Stimulated activated memory B cell treated with anti-CD40 and anti-IgM and Interleukin-4, amounts not matched to agents 10 μg/mL and 1 μg/mL and 100 μg/mL, for 72 hours (primary cell): Measurements from ENCODE around the gene SLC29A3.
"Not testable (repeated sequence)": the region's sequence is repeated elsewhere in the genome, so short reads cannot be mapped to it uniquely, and the experiment has no call there.

Experiments
- ATAC-seq: fragments of 150-1000 bp; cut with Tn5 transposase; 2 replicates; pipeline ENCODE4 v1.10.0; 2021
- H3K27ac Mint-ChIP-seq: one replicate; pipeline ENCODE4 v1.8.0; 2022; ENCODE audit warnings: mild to moderate bottlenecking, mixed read lengths
- H3K27me3 Mint-ChIP-seq: one replicate; pipeline ENCODE4 v1.8.0; 2022; ENCODE audit warnings: mixed read lengths
- H3K36me3 Mint-ChIP-seq: one replicate; pipeline ENCODE4 v1.8.0; 2022; ENCODE audit warnings: mixed read lengths
- H3K4me1 Mint-ChIP-seq: one replicate; pipeline ENCODE4 v1.8.0; 2022; ENCODE audit warnings: mixed read lengths
- H3K4me3 Mint-ChIP-seq: one replicate; pipeline ENCODE4 v1.8.0; 2022; ENCODE audit warnings: mild to moderate bottlenecking, moderate library complexity, mixed read lengths
- H3K9me3 Mint-ChIP-seq: one replicate; pipeline ENCODE4 v1.8.0; 2022; ENCODE audit warnings: mixed read lengths

SLC29A3 gene

GRCh38 chr10:71291528-71291900, 27.5 kb upstream of the SLC29A3 start:
- Mint-ChIP-seq H3K36me3 (no peaks in the 10 kb centered on the region), H3K27me3 (peaks cover 37% of the 10 kb centered on the region), H3K4me3 (no peak overlapping the region), H3K9me3 (no peaks in the 10 kb centered on the region), H3K27ac (no peak overlapping the region), H3K4me1 (no peaks in the 10 kb centered on the region)
- ATAC-seq, result no peak

DNA sequence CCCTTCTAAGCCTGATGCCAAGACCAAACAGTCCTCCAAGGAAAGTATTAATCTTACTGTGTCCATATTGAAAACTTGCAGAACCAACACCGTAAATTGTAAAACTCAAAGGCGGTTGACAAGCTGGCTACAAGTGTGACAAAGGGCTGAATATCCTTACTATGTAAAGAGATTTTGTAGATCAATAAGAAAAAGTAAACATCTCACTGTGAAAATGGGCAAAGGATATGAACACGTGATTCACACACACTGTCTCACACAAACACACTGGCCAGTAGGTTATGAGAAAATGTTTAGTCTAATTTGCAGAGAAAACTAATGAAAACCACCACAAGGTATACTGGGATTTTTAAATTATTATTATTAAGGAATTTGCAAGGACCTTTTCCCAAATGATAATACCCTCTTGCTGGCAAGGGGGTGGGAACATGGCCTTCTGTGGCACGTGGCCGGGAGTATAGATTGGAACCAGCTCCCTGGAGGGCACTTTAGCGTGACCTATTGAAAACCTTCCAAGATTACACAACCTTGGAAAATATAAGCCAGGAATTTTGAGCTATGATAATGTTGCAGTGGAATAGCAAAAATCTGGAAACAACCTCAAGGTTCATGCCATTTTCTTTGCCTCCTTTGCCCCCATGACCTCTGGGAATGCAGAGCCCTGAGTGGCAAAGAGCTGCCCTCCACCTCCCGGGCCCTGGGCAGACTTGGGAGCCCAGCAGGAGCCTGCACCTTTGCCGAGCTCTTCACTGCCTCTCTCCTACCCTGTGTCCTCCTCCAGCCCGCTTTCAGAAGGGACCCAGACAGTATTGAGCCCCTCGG, 26.2 kb upstream of the SLC29A3 start:
- Mint-ChIP-seq H3K36me3 (no peaks in the 10 kb centered on the region), H3K4me3 (no peak overlapping the region), H3K27me3 (peaks cover 37% of the 10 kb centered on the region), H3K27ac (no peak overlapping the region), H3K9me3 (no peaks in the 10 kb centered on the region), H3K4me1 (no peaks in the 10 kb centered on the region)
- no peak for ATAC-seq

- Mint-ChIP-seq H3K36me3 (no peaks in the 10 kb centered on the region), H3K4me1 (no peaks in the 10 kb centered on the region), H3K4me3 (no peak overlapping the region), H3K27ac (no peak overlapping the region), H3K9me3 (no peaks in the 10 kb centered on the region), H3K27me3 (peaks cover 37% of the 10 kb centered on the region)
- no peak for ATAC-seq
Measured at GRCh38 chr10:71293446-71294084, 25.5 kb upstream of the SLC29A3 start.

- no peak overlapping the region for H3K27ac Mint-ChIP-seq
- no peak for ATAC-seq
Measured at GRCh38 chr10:71294091-71294561, 24.9 kb upstream of the SLC29A3 start.

DNA sequence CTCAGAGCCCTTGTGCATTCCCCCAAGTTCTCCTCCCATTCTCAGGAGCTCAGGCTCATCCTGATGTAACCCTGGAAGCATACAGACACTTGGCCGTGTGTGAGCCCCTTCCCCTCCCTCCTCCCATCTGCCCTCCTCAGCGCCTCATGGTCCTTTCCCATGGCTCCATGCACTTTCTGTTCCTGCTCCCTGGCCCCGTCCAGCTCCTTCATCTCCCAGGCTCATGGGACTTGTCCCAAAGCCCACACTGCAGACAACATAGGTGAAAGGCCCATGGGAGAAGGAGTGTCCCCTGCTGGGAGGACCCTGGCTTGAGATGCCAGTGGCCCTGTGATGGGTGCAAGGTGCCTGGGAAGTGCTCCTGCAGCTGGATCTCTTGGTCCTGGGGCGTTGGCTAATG, 24.2 kb upstream of the SLC29A3 start:
- Mint-ChIP-seq H3K4me3 (no peak overlapping the region), H3K27ac (no peak overlapping the region), H3K36me3 (no peaks in the 10 kb centered on the region), H3K4me1 (peaks cover 7% of the 10 kb centered on the region), H3K9me3 (no peaks in the 10 kb centered on the region), H3K27me3 (peaks cover 45% of the 10 kb centered on the region)
- ATAC-seq, result no peak

More at GRCh38 chr10:71294091-71294561, 24.9 kb upstream of the SLC29A3 start:
- Mint-ChIP-seq H3K4me3 (no peak overlapping the region), H3K27me3 (peaks cover 37% of the 10 kb centered on the region), H3K4me1 (no peaks in the 10 kb centered on the region), H3K36me3 (no peaks in the 10 kb centered on the region), H3K9me3 (no peaks in the 10 kb centered on the region)

- H3K27me3 Mint-ChIP-seq, result peaks cover 52% of the 10 kb centered on the region
- no peak overlapping the region for H3K27ac Mint-ChIP-seq
- H3K4me3 Mint-ChIP-seq, result no peak overlapping the region
- no peak for ATAC-seq
- no peaks in the 10 kb centered on the region for H3K9me3 Mint-ChIP-seq
- no peaks in the 10 kb centered on the region for H3K36me3 Mint-ChIP-seq
- peaks cover 8% of the 10 kb centered on the region for H3K4me1 Mint-ChIP-seq
Measured at GRCh38 chr10:71295641-71296040, 23.4 kb upstream of the SLC29A3 start.

DNA sequence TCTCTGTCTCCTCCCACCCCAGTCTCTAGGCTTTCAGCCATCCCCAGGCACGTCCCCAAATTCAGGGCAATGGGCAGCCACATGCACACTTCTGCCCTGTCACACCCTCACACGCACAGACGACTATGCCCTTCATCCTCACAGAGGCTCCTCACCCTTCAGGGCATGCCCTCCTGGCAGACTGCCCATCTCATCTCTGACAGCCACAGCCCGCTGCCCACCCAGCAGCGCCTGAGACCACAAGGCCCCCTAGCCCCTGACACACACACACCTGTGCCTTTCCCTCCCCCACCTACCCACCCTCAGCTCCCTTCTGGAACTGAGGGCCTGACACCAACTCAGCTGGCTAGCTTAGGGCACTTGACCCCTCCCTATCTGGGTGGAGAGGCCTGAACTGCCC, 23.0 kb upstream of the SLC29A3 start:
- Mint-ChIP-seq H3K9me3 (no peaks in the 10 kb centered on the region), H3K27me3 (peaks cover 52% of the 10 kb centered on the region), H3K36me3 (no peaks in the 10 kb centered on the region), H3K4me3 (no peak overlapping the region), H3K4me1 (peaks cover 8% of the 10 kb centered on the region), H3K27ac (no peak overlapping the region)
- no peak for ATAC-seq

- not testable (repeated sequence) for H3K9me3 Mint-ChIP-seq, H3K4me3 Mint-ChIP-seq, H3K27ac Mint-ChIP-seq, H3K4me1 Mint-ChIP-seq, ATAC-seq, H3K36me3 Mint-ChIP-seq
- peaks cover 53% of the 10 kb centered on the region for H3K27me3 Mint-ChIP-seq
Measured at GRCh38 chr10:71296811-71297210, 22.2 kb upstream of the SLC29A3 start.

DNA sequence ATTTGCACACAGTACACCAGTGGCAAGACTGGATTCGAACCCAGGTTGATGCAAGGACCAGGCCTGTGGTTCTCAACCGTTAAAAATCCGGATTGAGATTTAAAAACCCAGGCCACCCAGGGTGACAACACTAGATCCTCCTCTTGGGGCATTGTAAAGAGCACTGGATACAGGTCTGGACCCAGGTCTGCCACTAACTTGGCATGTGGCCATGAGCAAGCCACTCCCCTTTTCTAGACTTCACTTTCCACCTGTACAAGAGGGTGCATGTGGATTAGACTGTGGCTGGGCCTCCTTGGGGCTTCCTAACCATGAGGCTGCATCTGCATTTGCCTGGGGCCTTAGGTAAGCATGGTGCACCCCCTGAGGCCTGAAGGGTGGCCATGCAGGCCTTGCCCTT, 21.7 kb upstream of the SLC29A3 start:
- Mint-ChIP-seq H3K4me3 (no peak overlapping the region), H3K27me3 (peaks cover 53% of the 10 kb centered on the region), H3K27ac (no peak overlapping the region), H3K9me3 (no peaks in the 10 kb centered on the region), H3K4me1 (peaks cover 8% of the 10 kb centered on the region), H3K36me3 (no peaks in the 10 kb centered on the region)
- no peak for ATAC-seq

DNA sequence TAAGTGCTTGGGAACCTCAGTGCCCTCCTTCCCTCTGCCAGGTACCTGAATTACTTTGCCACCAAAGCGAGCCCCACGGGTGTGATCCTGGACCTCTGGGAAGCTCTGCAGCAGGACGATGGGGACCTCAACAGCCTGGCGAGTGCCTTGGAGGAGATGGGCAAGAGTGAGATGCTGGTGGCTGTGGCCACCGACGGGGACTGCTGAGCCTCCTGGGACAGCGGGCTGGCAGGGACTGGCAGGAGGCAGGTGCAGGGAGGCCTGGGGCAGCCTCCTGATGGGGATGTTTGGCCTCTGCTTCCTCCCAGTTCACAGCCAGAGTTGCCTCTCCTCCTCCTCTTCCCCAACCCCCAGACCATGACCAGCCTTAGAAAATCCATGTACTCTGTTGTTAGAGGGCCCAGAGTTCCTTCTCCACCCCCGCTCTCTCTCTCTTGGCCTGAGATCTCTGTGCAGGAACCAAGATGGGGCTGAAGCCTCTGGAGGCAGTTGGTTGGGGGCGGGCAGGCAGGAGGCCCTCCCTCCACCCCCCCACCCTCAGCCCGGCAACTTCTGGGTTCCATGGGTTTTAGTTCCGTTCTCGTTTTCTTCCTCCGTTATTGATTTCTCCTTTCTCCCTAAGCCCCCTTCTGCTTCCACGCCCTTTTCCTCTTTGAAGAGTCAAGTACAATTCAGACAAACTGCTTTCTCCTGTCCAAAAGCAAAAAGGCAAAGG, 19.8 kb upstream of the SLC29A3 start:
- Mint-ChIP-seq H3K4me3 (no peak overlapping the region), H3K27ac (no peak overlapping the region), H3K9me3 (no peaks in the 10 kb centered on the region), H3K36me3 (no peaks in the 10 kb centered on the region), H3K4me1 (peaks cover 14% of the 10 kb centered on the region), H3K27me3 (peaks cover 62% of the 10 kb centered on the region)
- no peak for ATAC-seq

DNA sequence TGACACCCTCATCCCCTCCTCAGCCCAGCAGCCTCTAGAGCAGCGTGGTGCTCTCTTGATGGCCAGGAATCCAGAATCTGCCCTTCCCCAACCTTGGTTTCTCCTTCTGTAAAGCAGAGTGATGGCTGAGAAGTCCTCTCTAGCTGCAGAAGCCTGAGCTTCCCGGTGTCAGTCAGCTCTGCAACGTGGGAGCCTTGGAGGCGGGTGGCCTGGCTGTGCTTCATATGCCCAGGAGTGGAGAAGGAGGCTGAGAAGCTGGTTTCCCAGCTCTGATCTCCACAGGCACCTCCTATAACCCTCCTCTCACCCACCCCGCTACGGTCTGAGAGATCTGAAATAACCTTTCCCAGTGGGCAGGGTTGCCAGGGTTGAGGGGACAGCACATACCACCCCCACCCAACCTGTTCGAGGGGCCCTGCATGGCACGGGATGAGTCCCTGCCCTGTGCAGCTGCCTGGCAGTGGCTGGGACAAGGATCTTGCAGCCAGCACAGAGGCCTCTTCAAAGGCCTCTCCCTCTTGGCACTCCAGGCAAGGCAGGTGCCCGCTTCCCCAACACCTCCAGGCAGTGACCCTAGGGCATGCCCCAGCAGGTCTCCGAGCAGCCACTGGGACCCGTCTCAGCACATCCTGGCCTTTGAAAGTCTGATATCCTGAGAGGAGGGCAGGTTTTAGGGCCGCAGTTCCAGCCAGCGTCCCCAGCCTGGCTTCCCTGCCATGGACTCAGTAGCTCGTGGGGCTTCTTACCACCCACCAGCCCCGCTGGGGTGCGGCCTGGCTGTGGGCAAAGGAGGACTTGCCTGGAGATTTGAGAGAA, 18.3 kb upstream of the SLC29A3 start:
- H3K27ac Mint-ChIP-seq, result no peak overlapping the region
- no peak for ATAC-seq
- peaks cover 48% of the 10 kb centered on the region for H3K27me3 Mint-ChIP-seq
- no peaks in the 10 kb centered on the region for H3K36me3 Mint-ChIP-seq
- no peak overlapping the region for H3K4me3 Mint-ChIP-seq
- no peaks in the 10 kb centered on the region for H3K9me3 Mint-ChIP-seq
- H3K4me1 Mint-ChIP-seq, result peaks cover 14% of the 10 kb centered on the region

- Mint-ChIP-seq H3K27me3 (peaks cover 41% of the 10 kb centered on the region), H3K4me1 (peaks cover 14% of the 10 kb centered on the region), H3K36me3 (no peaks in the 10 kb centered on the region), H3K9me3 (no peaks in the 10 kb centered on the region), H3K27ac (no peak overlapping the region), H3K4me3 (no peak overlapping the region)
- ATAC-seq, result no peak
Measured at GRCh38 chr10:71301371-71301916, 17.6 kb upstream of the SLC29A3 start.

DNA sequence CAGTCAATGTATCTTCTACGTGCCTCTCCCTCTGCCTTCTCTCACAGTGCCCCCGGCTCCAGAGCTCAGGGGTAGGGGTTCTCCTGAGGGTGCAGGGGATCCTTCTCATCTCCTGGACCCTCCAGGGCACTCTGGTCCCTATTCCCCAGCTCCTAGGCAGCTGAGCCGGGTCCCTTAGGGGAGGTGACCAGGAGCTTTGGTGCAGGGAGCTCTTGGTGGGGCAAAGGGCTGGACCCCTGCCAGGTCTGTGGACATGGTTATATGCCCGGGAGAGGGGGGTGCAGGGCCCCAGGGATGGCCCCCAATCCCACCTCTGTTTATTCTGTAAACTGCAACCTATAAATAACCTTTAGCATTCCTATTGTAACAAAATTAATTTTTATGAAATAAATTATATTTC, 16.6 kb upstream of the SLC29A3 start:
- peaks cover 14% of the 10 kb centered on the region for H3K4me1 Mint-ChIP-seq
- ATAC-seq, result no peak

DNA sequence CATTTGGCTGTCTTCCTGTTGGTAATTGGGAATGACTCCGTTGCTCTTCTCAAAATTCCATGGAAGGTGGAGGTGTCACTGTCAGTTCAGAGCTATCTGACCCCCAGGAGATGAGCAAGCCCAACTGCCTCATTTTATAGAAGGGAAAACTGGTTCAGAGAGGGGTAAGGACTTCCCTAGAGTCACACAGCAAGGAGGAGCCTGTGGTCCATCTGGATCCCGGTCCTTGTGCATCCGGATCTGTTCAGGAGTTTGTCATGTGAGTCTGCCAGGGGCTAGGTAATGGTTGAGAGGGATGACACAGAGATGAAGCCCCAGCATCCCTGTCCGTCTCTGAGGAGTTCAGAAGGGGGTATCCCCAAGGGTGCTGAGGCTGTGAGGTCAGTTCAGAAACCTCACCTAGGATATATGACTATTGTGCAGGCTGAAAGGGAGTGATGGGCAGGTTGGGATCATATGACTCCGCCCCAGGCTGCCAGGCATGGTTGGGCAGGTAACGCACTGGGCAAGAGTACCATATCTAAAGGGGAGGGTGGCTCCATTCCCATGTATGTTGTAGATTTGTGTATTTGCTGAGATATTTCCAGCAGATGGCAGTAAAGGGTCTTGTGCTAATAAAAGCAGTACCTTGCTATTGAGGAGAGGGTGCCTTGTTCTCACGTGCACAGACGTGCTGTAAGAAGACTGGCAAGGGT, 16.0 kb upstream of the SLC29A3 start:
- Mint-ChIP-seq H3K27ac (no peak overlapping the region), H3K27me3 (peaks cover 40% of the 10 kb centered on the region), H3K36me3 (no peaks in the 10 kb centered on the region), H3K4me1 (peaks cover 14% of the 10 kb centered on the region), H3K4me3 (no peak overlapping the region), H3K9me3 (no peaks in the 10 kb centered on the region)
- ATAC-seq, result peak; percentile 52

More for the DNA sequence above, 16.6 kb upstream of the SLC29A3 start:
- Mint-ChIP-seq H3K27ac (no peak overlapping the region), H3K27me3 (peaks cover 40% of the 10 kb centered on the region), H3K4me3 (no peak overlapping the region), H3K36me3 (no peaks in the 10 kb centered on the region), H3K9me3 (no peaks in the 10 kb centered on the region)
